T-cell (primary cell): ENCODE measurements around the gene FOXP4. TPM values are rescaled to one million over a fixed set of nuclear protein-coding genes. Genes with fewer than 3 reads are reported as not detected.

Source experiments
- ATAC-seq, 4 experiments: fragments of 200-7000 bp in 3 of 4; fragments of 150-1000 bp in 1 of 4; cut with Tn5 transposase; replicated peaks in 1 of 4; 1 replicate in 3 of 4; 2 replicates in 1 of 4; pipeline ENCODE4 v1.10.0; 2021; ENCODE audit warnings: moderate library complexity in 3 of 4, mild to moderate bottlenecking in 2 of 4, moderate number of reproducible peaks in 1 of 4
- CTCF ChIA-PET, 2 donors: fragments of 300-600 bp; sonication (Branson Sonifier 250); formaldehyde crosslinking; loops; one replicate each; lab custom pipeline; 2022; ENCODE audit warnings: antibody characterized with exemption in 2 of 2; lab: Charles Lee
- POLR2A ChIA-PET, 2 donors: fragments of 300-600 bp; sonication (Branson Sonifier 250); formaldehyde crosslinking; loops; one replicate each; lab custom pipeline; 2022; ENCODE audit warnings: antibody characterized with exemption in 2 of 2; lab: Charles Lee
- DNase-seq, 35 experiments: peaks; one replicate each; pipeline versions ENCODE4 v3.0.0 to v3.0.0-alpha.2; 2013 to 2023
- H3K27ac ChIP-seq: one replicate; pipeline ENCODE4 v1.5.1; 2013; ENCODE audit warnings: low read length
- H3K27me3 ChIP-seq, 2 experiments: replicated peaks in 1 of 2; 1 replicate in 1 of 2; 2 replicates in 1 of 2; pipeline versions ENCODE4 v1.6.1 to v1.7.0; 2013; ENCODE audit warnings: low read length in 1 of 2, mixed read lengths in 1 of 2; ENCODE audit not compliant: control insufficient read depth in 2 of 2, insufficient read depth in 2 of 2; ENCODE audit errors: extremely low read depth in 1 of 2
- H3K36me3 ChIP-seq, 2 donors: 1 replicate in 1 of 2; 2 replicates in 1 of 2; pipeline versions ENCODE4 v1.6.1 to v1.7.0; 2013; ENCODE audit warnings: low read length in 1 of 2; ENCODE audit not compliant: control insufficient read depth in 2 of 2, insufficient read depth in 1 of 2; ENCODE audit errors: extremely low read depth in 1 of 2
- H3K4me1 ChIP-seq, 2 experiments: 1 replicate in 1 of 2; 2 replicates in 1 of 2; pipeline versions ENCODE4 v1.6.1 to v1.7.0; 2013; ENCODE audit warnings: low read length in 2 of 2, mixed read lengths in 1 of 2; ENCODE audit not compliant: insufficient read depth in 2 of 2, control insufficient read depth in 1 of 2; ENCODE audit errors: extremely low read depth in 1 of 2
- H3K4me3 ChIP-seq, 2 donors: 1 replicate in 1 of 2; 2 replicates in 1 of 2; pipeline versions ENCODE4 v1.5.1 to v1.7.0; 2013; ENCODE audit warnings: mild to moderate bottlenecking in 2 of 2, low read length in 1 of 2, moderate library complexity in 1 of 2; ENCODE audit not compliant: control insufficient read depth in 1 of 2; ENCODE audit errors: extremely low read depth in 1 of 2
- H3K9me3 ChIP-seq: 2 replicates; pipeline ENCODE4 v1.7.0; 2013
- H3K27ac Mint-ChIP-seq, 2 donors: one replicate each; pipeline ENCODE4 v1.8.0; 2020 to 2021; ENCODE audit warnings: mild to moderate bottlenecking in 2 of 2, mixed read lengths in 2 of 2
- H3K27me3 Mint-ChIP-seq, 2 donors: one replicate each; pipeline ENCODE4 v1.8.0; 2021 to 2022; ENCODE audit warnings: mixed read lengths in 2 of 2
- H3K36me3 Mint-ChIP-seq: one replicate; pipeline ENCODE4 v1.8.0; 2021; ENCODE audit warnings: mixed read lengths
- H3K4me1 Mint-ChIP-seq, 3 donors: one replicate each; pipeline ENCODE4 v1.8.0; 2020 to 2022; ENCODE audit warnings: mixed read lengths in 3 of 3, mild to moderate bottlenecking in 1 of 3
- H3K4me3 Mint-ChIP-seq, 3 donors: one replicate each; pipeline ENCODE4 v1.8.0; 2020 to 2022; ENCODE audit warnings: mild to moderate bottlenecking in 3 of 3, mixed read lengths in 3 of 3, moderate library complexity in 3 of 3
- H3K9me3 Mint-ChIP-seq, 3 donors: one replicate each; pipeline ENCODE4 v1.8.0; 2020 to 2022; ENCODE audit warnings: mixed read lengths in 3 of 3
- WGBS: methylation state at CpG from one replicate; pipeline ENCODE4 v1.1.5; 2013; ENCODE audit warnings: missing lambda C conversion rate; ENCODE audit not compliant: insufficient coverage; 5-methylcytosine and 5-hydroxymethylcytosine counted together
- total RNA-seq, 35 experiments: library from RNA in 6 of 35; stranded (reverse) in 6 of 35; fragments of 120-200 nt in 1 of 35; gene quantifications; one replicate each; pipeline versions ENCODE4 v1.2.1 to v1.2.4 and lab custom pipeline; 2013 to 2026

FOXP4 gene
- 10 to 100 TPM in 1 of 5 donors, 1 to 10 TPM in 4; 4.6 to 10.1 (median 9.5) TPM for total RNA-seq
- total RNA-seq (2013) = 2.4 TPM
- total RNA-seq (lab: John Stamatoyannopoulos, UW) = 3.5 to 16.1 (median 7.6) reads per million in 29 experiments

- ChIA-PET POLR2A (no interaction called here), CTCF (no interaction called here)
- no peak within 1 kb of the TSS for H3K27ac ChIP-seq
- H3K4me1 Mint-ChIP-seq = peaks cover 23 to 35% (median 28%) of the 10 kb centered on the region in 3 donors
- no peaks in the 10 kb centered on the region for H3K9me3 ChIP-seq
- H3K36me3 ChIP-seq = no peaks in the 10 kb centered on the region
- H3K27me3 Mint-ChIP-seq = peaks cover 5 to 11% of the 10 kb centered on the region in 2 donors
- H3K27me3 ChIP-seq = peaks cover 0 to 36% of the 10 kb centered on the region in 2 experiments
- H3K4me1 ChIP-seq = peaks cover 13 to 40% of the 10 kb centered on the region in 2 experiments
- H3K27ac Mint-ChIP-seq = peak within 1 kb of the TSS; percentile 23 to 41
- H3K36me3 Mint-ChIP-seq = peaks cover 5% of the 10 kb centered on the region
- H3K9me3 Mint-ChIP-seq = no peaks in the 10 kb centered on the region
- peak within 1 kb of the TSS; percentile 60 to 80 for H3K4me3 ChIP-seq
- 0% methylated on average over 38 of the region's 61 CpGs for WGBS
- ATAC-seq (peak; percentile 88 to 89 (median 89)), DNase-seq (peak; percentile 60 to 90 (median 75))
- peak within 1 kb of the TSS; percentile 87 to 93 (median 87) for H3K4me3 Mint-ChIP-seq
Measured at GRCh38 chr6:41545703-41546474, at the start of gene FOXP4. TSS of gene FOXP4 (plus strand) at chr6:41546381. CDS start at chr6:41565761, 19,380 bp downstream.

- no peaks in the 10 kb centered on the region for H3K36me3 Mint-ChIP-seq
- ChIA-PET POLR2A (no interaction called here), CTCF (interaction anchor here in 1 of 2 donors (0.6 kb wide), 1 partner anchor 129 kb away, joined by 3 read pairs; no protein-coding TSS in a partner anchor)
- H3K4me1 ChIP-seq = no peaks in the 10 kb centered on the region
- DNase-seq (no peak), ATAC-seq (no peak)
- no peaks in the 10 kb centered on the region for H3K9me3 Mint-ChIP-seq
- H3K36me3 ChIP-seq = no peaks in the 10 kb centered on the region
- H3K4me1 Mint-ChIP-seq = no peaks in the 10 kb centered on the region
- H3K27me3 ChIP-seq = peaks cover 3 to 41% of the 10 kb centered on the region in 2 experiments
- H3K4me3 Mint-ChIP-seq = no peak overlapping the region
- no peak overlapping the region for H3K27ac ChIP-seq
- H3K27me3 Mint-ChIP-seq = peaks cover 32 to 40% of the 10 kb centered on the region in 2 donors
- H3K4me3 ChIP-seq = no peak overlapping the region
- no peaks in the 10 kb centered on the region for H3K9me3 ChIP-seq
- WGBS = no CpG with 5 or more reads among the region's 3 CpGs
- no peak overlapping the region for H3K27ac Mint-ChIP-seq
Measured at GRCh38 chr6:41497573-41497972, 48.6 kb upstream of the FOXP4 start.

GRCh38 chr6:41497994-41498393, 48.2 kb upstream of the FOXP4 start:
- WGBS = 90% methylated on average over 2 of the region's 2 CpGs
- Mint-ChIP-seq H3K27ac (no peak overlapping the region), H3K27me3 (peaks cover 33 to 43% of the 10 kb centered on the region in 2 donors), H3K4me1 (peaks cover 0 to 2% (median 1%) of the 10 kb centered on the region in 3 donors), H3K4me3 (no peak overlapping the region), H3K9me3 (no peaks in the 10 kb centered on the region), H3K36me3 (no peaks in the 10 kb centered on the region)
- ChIA-PET CTCF (no interaction called here), POLR2A (no interaction called here)
- no peaks in the 10 kb centered on the region for H3K36me3 ChIP-seq
- no peaks in the 10 kb centered on the region for H3K9me3 ChIP-seq
- ATAC-seq (no peak), DNase-seq (no peak)
- H3K27ac ChIP-seq = no peak overlapping the region
- H3K4me1 ChIP-seq = peaks cover 0 to 3% of the 10 kb centered on the region in 2 experiments
- no peak overlapping the region for H3K4me3 ChIP-seq
- H3K27me3 ChIP-seq = peaks cover 3 to 42% of the 10 kb centered on the region in 2 experiments

- H3K4me3 ChIP-seq = no peak overlapping the region
- no peak overlapping the region for H3K27ac ChIP-seq
- Mint-ChIP-seq H3K27me3 (peaks cover 33 to 42% of the 10 kb centered on the region in 2 donors), H3K4me1 (peaks cover 0 to 7% (median 7%) of the 10 kb centered on the region in 3 donors), H3K9me3 (no peaks in the 10 kb centered on the region), H3K4me3 (no peak overlapping the region), H3K27ac (no peak overlapping the region), H3K36me3 (no peaks in the 10 kb centered on the region)
- H3K9me3 ChIP-seq = no peaks in the 10 kb centered on the region
- DNase-seq = no peak
- ATAC-seq = no peak
- peaks cover 5 to 45% of the 10 kb centered on the region in 2 experiments for H3K27me3 ChIP-seq
- no peaks in the 10 kb centered on the region for H3K36me3 ChIP-seq
- ChIA-PET CTCF (no interaction called here), POLR2A (no interaction called here)
- WGBS = 58% methylated on average over 3 of the region's 6 CpGs
- H3K4me1 ChIP-seq = peaks cover 0 to 9% of the 10 kb centered on the region in 2 experiments
Measured at GRCh38 chr6:41498968-41499599, 47.1 kb upstream of the FOXP4 start.

GRCh38 chr6:41500561-41500960, 45.6 kb upstream of the FOXP4 start:
- Histone ChIP-seq H3K36me3 (no peaks in the 10 kb centered on the region), H3K27ac (no peak overlapping the region), H3K9me3 (no peaks in the 10 kb centered on the region), H3K4me3 (no peak overlapping the region), H3K4me1 (peaks cover 2 to 21% of the 10 kb centered on the region in 2 experiments), H3K27me3 (peaks cover 8 to 50% of the 10 kb centered on the region in 2 experiments)
- H3K27ac Mint-ChIP-seq = no peak overlapping the region
- no CpG with 5 or more reads among the region's 3 CpGs for WGBS
- no peak for DNase-seq
- no peak for ATAC-seq
- POLR2A ChIA-PET = no interaction called here
- no peaks in the 10 kb centered on the region for H3K9me3 Mint-ChIP-seq
- no peak overlapping the region for H3K4me3 Mint-ChIP-seq
- peaks cover 11 to 19% (median 18%) of the 10 kb centered on the region in 3 donors for H3K4me1 Mint-ChIP-seq
- CTCF ChIA-PET = no interaction called here
- H3K36me3 Mint-ChIP-seq = no peaks in the 10 kb centered on the region
- peaks cover 38 to 47% of the 10 kb centered on the region in 2 donors for H3K27me3 Mint-ChIP-seq

GRCh38 chr6:41502566-41502916, 43.6 kb upstream of the FOXP4 start:
- Mint-ChIP-seq H3K9me3 (no peaks in the 10 kb centered on the region), H3K4me3 (peak overlapping the region in 1 of 3 donors; percentile 37), H3K27me3 (peaks cover 49 to 56% of the 10 kb centered on the region in 2 donors), H3K36me3 (no peaks in the 10 kb centered on the region), H3K27ac (no peak overlapping the region), H3K4me1 (peaks cover 14 to 23% (median 19%) of the 10 kb centered on the region in 3 donors)
- Histone ChIP-seq H3K4me3 (no peak overlapping the region), H3K36me3 (no peaks in the 10 kb centered on the region), H3K27ac (no peak overlapping the region), H3K9me3 (no peaks in the 10 kb centered on the region), H3K4me1 (peaks cover 2 to 22% of the 10 kb centered on the region in 2 experiments), H3K27me3 (peaks cover 14 to 66% of the 10 kb centered on the region in 2 experiments)
- ChIA-PET CTCF (no interaction called here), POLR2A (no interaction called here)
- 71% methylated on average over 4 of the region's 5 CpGs for WGBS
- DNase-seq (no peak), ATAC-seq (no peak)
